H1 (cell line): ENCODE results near the gene KLHL5. TPM values are rescaled to one million over a fixed set of nuclear protein-coding genes. Genes with fewer than 3 reads are reported as not detected.
A peak's percentile ranks its signal among the peaks of the same experiment; 100 is the strongest.

Source experiments
- CTCF ChIA-PET: fragments of 300-600 bp; sonication (Branson Sonifier 250); formaldehyde crosslinking; loops from one replicate; lab custom pipeline; 2021; ENCODE audit not compliant: partially characterized antibody; lab: Charles Lee
- POLR2A ChIA-PET: fragments of 300-600 bp; sonication (Branson Sonifier 250); formaldehyde crosslinking; loops from one replicate; lab custom pipeline; 2021; ENCODE audit warnings: inconsistent platforms; ENCODE audit not compliant: partially characterized antibody; lab: Charles Lee
- DNase-seq, 2 experiments: peaks; one replicate each; pipeline versions ENCODE4 v3.0.0 to v3.0.0-alpha.2; 2010 to 2022; ENCODE audit warnings: low spot score in 2 of 2, low read depth in 1 of 2, mixed read lengths in 1 of 2
- FAIRE-seq: peaks from 2 replicates; lab custom pipeline; 2011; peaks lifted over from hg19 to GRCh38; lab: Jason Lieb, UNC
- H2AFZ ChIP-seq: 2 replicates; pipeline ENCODE4 v1.8.1; 2012; ENCODE audit warnings: low read length, inconsistent platforms
- H2AK5ac ChIP-seq: 2 replicates; pipeline ENCODE4 v1.6.1; 2013; ENCODE audit warnings: low read depth, low read length
- H2BK120ac ChIP-seq: replicated peaks from 2 replicates; pipeline ENCODE3; 2013; ENCODE audit warnings: low read depth, low read length, inconsistent platforms
- H2BK12ac ChIP-seq: 2 replicates; pipeline ENCODE4 v1.6.1; 2013; ENCODE audit warnings: low read depth, low read length
- H2BK15ac ChIP-seq: 2 replicates; pipeline ENCODE4 v1.6.1; 2013; ENCODE audit warnings: low read length
- H2BK20ac ChIP-seq: 2 replicates; pipeline ENCODE4 v1.6.1; 2013; ENCODE audit warnings: low read length
- H2BK5ac ChIP-seq: 2 replicates; pipeline ENCODE4 v1.6.1; 2013; ENCODE audit warnings: low read depth, low read length
- H3K14ac ChIP-seq: 2 replicates; pipeline ENCODE4 v1.6.1; 2013; ENCODE audit warnings: inconsistent platforms; ENCODE audit not compliant: insufficient read length
- H3K18ac ChIP-seq: 2 replicates; pipeline ENCODE4 v1.6.1; 2013; ENCODE audit warnings: low read length; ENCODE audit errors: extremely low read depth
- H3K23ac ChIP-seq: 2 replicates; pipeline ENCODE4 v1.6.1; 2013; ENCODE audit warnings: inconsistent platforms; ENCODE audit not compliant: insufficient read length
- H3K23me2 ChIP-seq: 2 replicates; pipeline ENCODE4 v1.6.1; 2013; ENCODE audit warnings: low read depth, low read length
- H3K27ac ChIP-seq: 2 replicates; pipeline ENCODE4 v1.6.1; 2011; ENCODE audit warnings: low read depth, low read length, inconsistent platforms
- H3K27me3 ChIP-seq, 4 experiments: replicated peaks in 1 of 4; 1 replicate in 1 of 4; 2 replicates in 3 of 4; pipeline versions ENCODE4 v1.6.1 to v1.8.1; 2011 to 2013; ENCODE audit warnings: low read length in 3 of 4, mild to moderate bottlenecking in 3 of 4, inconsistent platforms in 2 of 4, mixed read lengths in 2 of 4, moderate library complexity in 1 of 4; ENCODE audit not compliant: control insufficient read depth in 3 of 4, insufficient read depth in 3 of 4; ENCODE audit errors: extremely low read depth in 1 of 4
- H3K36me3 ChIP-seq, 4 experiments: 2 replicates each; pipeline versions ENCODE4 v1.6.1 to v1.8.1; 2011 to 2013; ENCODE audit warnings: mild to moderate bottlenecking in 4 of 4, low read length in 3 of 4, moderate library complexity in 2 of 4, control low read depth in 1 of 4, inconsistent platforms in 1 of 4; ENCODE audit not compliant: insufficient read depth in 4 of 4, control insufficient read depth in 2 of 4
- H3K4ac ChIP-seq: replicated peaks from 2 replicates; pipeline ENCODE3; 2013; ENCODE audit warnings: low read length, low read depth, mixed read lengths, inconsistent platforms; ENCODE audit not compliant: insufficient read length
- H3K4me1 ChIP-seq, 4 experiments: replicated peaks in 1 of 4; 1 replicate in 1 of 4; 2 replicates in 3 of 4; pipeline versions ENCODE4 v1.6.1 to v1.8.1; 2011 to 2013; ENCODE audit warnings: low read length in 3 of 4, inconsistent platforms in 2 of 4, mixed read lengths in 1 of 4; ENCODE audit not compliant: insufficient read depth in 4 of 4, control insufficient read depth in 3 of 4
- H3K4me2 ChIP-seq, 2 experiments: 2 replicates each; pipeline versions ENCODE4 v1.6.1 to v1.8.1; 2011 to 2013; ENCODE audit warnings: low read depth in 2 of 2, low read length in 2 of 2, control low read depth in 1 of 2, inconsistent platforms in 1 of 2, mild to moderate bottlenecking in 1 of 2; ENCODE audit not compliant: insufficient read depth in 1 of 2
- H3K4me3 ChIP-seq, 4 experiments: fragments of 200-600, 300-600 bp in 1 of 4; sonication (generic), shearing (Covaris generic), sonication (Bioruptor Twin) in 1 of 4; 2 replicates each; pipeline versions ENCODE4 v1.5.1 to v1.8.1; 2011 to 2016; ENCODE audit warnings: low read length in 4 of 4, low read depth in 3 of 4, control low read depth in 2 of 4, inconsistent platforms in 2 of 4, mild to moderate bottlenecking in 2 of 4, mixed read lengths in 1 of 4, moderate library complexity in 1 of 4; ENCODE audit not compliant: insufficient read depth in 2 of 4; ENCODE audit errors: extremely low read depth in 1 of 4
- H3K56ac ChIP-seq: replicated peaks from 2 replicates; pipeline ENCODE3; 2013; ENCODE audit warnings: low read depth, mild to moderate bottlenecking, mixed read lengths, low read length, inconsistent platforms; ENCODE audit not compliant: insufficient read length
- H3K79me1 ChIP-seq: 2 replicates; pipeline ENCODE4 v1.6.1; 2013; ENCODE audit warnings: low read depth, low read length, control low read depth
- H3K79me2 ChIP-seq, 2 experiments: 2 replicates each; pipeline versions ENCODE4 v1.6.1 to v1.8.1; 2012 to 2013; ENCODE audit warnings: low read length in 2 of 2, mild to moderate bottlenecking in 2 of 2, inconsistent platforms in 1 of 2; ENCODE audit not compliant: insufficient read depth in 2 of 2, control insufficient read depth in 1 of 2
- H3K9ac ChIP-seq, 4 experiments: replicated peaks in 1 of 4; 1 replicate in 1 of 4; 2 replicates in 3 of 4; pipeline versions ENCODE4 v1.6.1 to v1.8.1; 2011 to 2013; ENCODE audit warnings: low read depth in 3 of 4, low read length in 3 of 4, control low read depth in 2 of 4, mild to moderate bottlenecking in 2 of 4, moderate library complexity in 2 of 4, inconsistent platforms in 1 of 4; ENCODE audit errors: extremely low read depth in 1 of 4
- H3K9me3 ChIP-seq, 2 experiments: 2 replicates each; pipeline versions ENCODE4 v1.6.1 to v1.8.1; 2012 to 2013; ENCODE audit warnings: mild to moderate bottlenecking in 2 of 2, moderate library complexity in 2 of 2, control low read depth in 1 of 2, inconsistent platforms in 1 of 2, low read depth in 1 of 2, low read length in 1 of 2, mixed read lengths in 1 of 2; ENCODE audit not compliant: insufficient read depth in 2 of 2
- H4K20me1 ChIP-seq, 2 experiments: replicated peaks in 1 of 2; 2 replicates each; pipeline versions ENCODE3 to v1.8.1; 2011 to 2013; ENCODE audit warnings: inconsistent platforms in 2 of 2, low read length in 2 of 2, mild to moderate bottlenecking in 1 of 2; ENCODE audit not compliant: insufficient read depth in 2 of 2, control insufficient read depth in 1 of 2
- H4K5ac ChIP-seq: 2 replicates; pipeline ENCODE4 v1.6.1; 2013; ENCODE audit warnings: low read length, low read depth, mixed read lengths, inconsistent platforms; ENCODE audit not compliant: insufficient read length
- H4K8ac ChIP-seq: 2 replicates; pipeline ENCODE4 v1.8.0; 2013; ENCODE audit warnings: mild to moderate bottlenecking, moderate library complexity, low read length, inconsistent platforms; ENCODE audit not compliant: insufficient read depth; ENCODE audit errors: extremely low read depth
- H4K91ac ChIP-seq: replicated peaks from 2 replicates; pipeline ENCODE3; 2013; ENCODE audit warnings: low read length, mixed read lengths, inconsistent platforms; ENCODE audit not compliant: insufficient read length
- BRCA1 ChIP-seq: IDR thresholded peaks from 2 replicates; pipeline ENCODE4 v1.6.1; 2012; ENCODE audit warnings: low read depth, low read length, improper control_type of control experiment
- CBX8 ChIP-seq: fragments of 300-800, 300-1000 bp; sonication (generic); IDR thresholded peaks from 2 replicates; pipeline ENCODE4 v1.7.1; 2016; ENCODE audit warnings: low read depth, low read length, borderline replicate concordance
- CREB1 ChIP-seq: IDR thresholded peaks from 2 replicates; pipeline ENCODE4 v1.6.1; 2012; ENCODE audit warnings: inconsistent platforms
- CTBP2 ChIP-seq: IDR thresholded peaks from 2 replicates; pipeline ENCODE4 v1.7.0; 2011; ENCODE audit warnings: borderline replicate concordance, mild to moderate bottlenecking, moderate library complexity, mixed read lengths, low read length; ENCODE audit not compliant: insufficient read depth, insufficient read length
- JUND ChIP-seq: IDR thresholded peaks from 2 replicates; pipeline ENCODE4 v1.6.1; 2011; ENCODE audit warnings: mild to moderate bottlenecking, improper control_type of control experiment, low read length
- KDM5A ChIP-seq: fragments of 200-600 bp; IDR thresholded peaks from 2 replicates; pipeline ENCODE4 v1.7.1; 2012; ENCODE audit warnings: mild to moderate bottlenecking, low read length, inconsistent platforms, mixed read lengths
- MAFK ChIP-seq: IDR thresholded peaks from 2 replicates; pipeline ENCODE4 v1.6.1; 2012; ENCODE audit warnings: low read depth, mild to moderate bottlenecking, improper control_type of control experiment, low read length
- WGBS, 2 experiments: shearing (Covaris generic) in 1 of 2; methylation state at CpG; one replicate each; pipeline versions ENCODE4 v1.1.6 to v1.1.7; 2013 to 2015; ENCODE audit warnings: low lambda C conversion rate in 2 of 2, mixed read lengths in 2 of 2, inconsistent platforms in 1 of 2, low coverage in 1 of 2, missing lambda C conversion rate in 1 of 2; ENCODE audit not compliant: insufficient replicate concordance in 2 of 2, insufficient coverage in 1 of 2, insufficient read length in 1 of 2; ENCODE audit errors: extremely low coverage in 1 of 2, missing lambda C conversion rate in 1 of 2; 5-methylcytosine and 5-hydroxymethylcytosine counted together
- polyA plus RNA-seq, 7 experiments: library from polyadenylated mRNA; depleted of rRNA in 3 of 7; stranded (reverse) in 5 of 7; unstranded in 2 of 7; fragments of >200 nt in 5 of 7; fragments of 200-250 nt in 2 of 7; gene quantifications; 1 replicate in 5 of 7; 2 replicates in 1 of 7; 4 replicates in 1 of 7; pipeline versions ENCODE4 v1.2.1 to v1.2.3, GENCODE V29; 2011 to 2013; ENCODE audit warnings: missing spikeins in 2 of 7, mixed read lengths in 2 of 7
- total RNA-seq: library from RNA; stranded (reverse); fragmentation: NEBNext Ultra II Directional; extraction: Animal tissue kit (Norgen Biotek cat#: 25700); gene quantifications from 2 replicates; pipeline ENCODE4 v1.2.1, GENCODE V29; 2021

Gene KLHL5
- total and polyA plus RNA-seq, 2 of the 8 experiments (the other 6 are each of a cell fraction or from before 2014, with no cell fraction given), result 13.0 to 23.6 TPM

GRCh38 chr4:39166177-39166576 lies 104.1 kb downstream of the KLHL5 start:
- H3K27ac ChIP-seq, result no peak overlapping the region
- no peak overlapping the region for H3K4me2 ChIP-seq
- H3K23ac ChIP-seq, result no peak overlapping the region
- 73% methylated on average over 3 of the region's 3 CpGs; no CpG with 5 or more reads in 1 of the 2 experiments for WGBS, 2 experiments
- no peaks in the 10 kb centered on the region for H3K79me2 ChIP-seq
- no peaks in the 10 kb centered on the region for H3K27me3 ChIP-seq
- H3K4me1 ChIP-seq, result peaks cover 0 to 3% (median 0%) of the 10 kb centered on the region in 4 experiments; a peak in 3 of 7 replicates
- no peak overlapping the region for H3K18ac ChIP-seq
- no peaks in the 10 kb centered on the region for H4K20me1 ChIP-seq
- H3K14ac ChIP-seq, result no peak overlapping the region
- H3K4me3 ChIP-seq, result no peak overlapping the region
- H2BK5ac ChIP-seq, result no peak overlapping the region
- FAIRE-seq, result no peak
- H2BK12ac ChIP-seq, result no peak overlapping the region
- no peak for DNase-seq
- no peaks in the 10 kb centered on the region for H3K9me3 ChIP-seq
- no peak overlapping the region for H4K91ac ChIP-seq
- H2AFZ ChIP-seq, result 0 out of 2 replicates have a peak overlapping the region, but pooled peaks have one; percentile 41
- H2BK120ac ChIP-seq, result no peak overlapping the region
- H3K79me1 ChIP-seq, result no peaks in the 10 kb centered on the region
- POLR2A ChIA-PET, result interaction anchor here (1.0 kb wide), 1 partner anchor 293 kb away, joined by 3 read pairs; the partner anchor contains the start of genes LIAS and RPL9
- no peaks in the 10 kb centered on the region for H3K36me3 ChIP-seq
- CTCF ChIA-PET, result interaction anchor here (1.1 to 2.1 kb wide), 4 partner anchors 26 to 409 kb away, joined by 3 to 6 read pairs (median 4); no protein-coding TSS in a partner anchor
- H4K5ac ChIP-seq, result no peak overlapping the region
- no peak overlapping the region for H3K56ac ChIP-seq
- no peaks in the 10 kb centered on the region for H3K23me2 ChIP-seq
- no peak for TF ChIP-seq KDM5A
- TF ChIP-seq BRCA1, result no peak
- TF ChIP-seq CTBP2, result no peak
- TF ChIP-seq CREB1, result no peak
- TF ChIP-seq JUND, result no peak
- TF ChIP-seq CBX8, result no peak
- TF ChIP-seq MAFK, result no peak
- H3K9ac ChIP-seq, result no peak overlapping the region
- H4K8ac ChIP-seq, result no peak overlapping the region
- no peak overlapping the region for H3K4ac ChIP-seq
- H2AK5ac ChIP-seq, result no peak overlapping the region
- no peak overlapping the region for H2BK20ac ChIP-seq
- H2BK15ac ChIP-seq, result no peak overlapping the region
